ENCODE measurements around the gene USP15.

The USP15 gene

DNA sequence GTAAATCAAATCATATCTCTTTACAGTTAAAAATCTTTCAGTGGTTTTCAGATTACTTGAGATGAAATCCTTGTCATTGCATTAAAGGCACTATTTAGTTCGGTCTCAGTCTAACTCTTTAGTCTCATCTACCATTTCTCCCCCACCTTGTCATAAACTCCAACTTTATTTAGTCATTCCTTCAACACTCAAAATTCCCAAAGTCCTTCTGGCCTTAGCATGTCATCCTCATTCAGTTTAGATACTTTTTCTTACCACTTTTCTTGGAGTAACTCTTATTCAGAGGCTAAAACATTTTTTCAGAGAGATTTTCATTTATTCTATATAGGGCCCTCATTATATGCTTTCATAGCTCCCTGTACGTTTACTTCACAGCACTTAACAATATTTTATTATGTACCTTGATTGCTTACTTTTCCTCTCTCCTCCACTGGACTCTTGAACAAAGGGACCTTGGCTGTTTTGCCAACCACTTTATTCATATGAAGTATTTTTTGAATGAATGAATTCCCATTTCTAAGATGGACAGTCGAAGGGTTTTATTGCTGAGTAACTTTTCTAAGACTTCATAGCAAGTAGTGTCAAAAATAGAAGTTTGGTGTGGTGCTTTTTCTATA, 12.8 kb downstream of the USP15 start:
- Histone ChIP-seq H3K27ac (ENCODE audit: low read length) (no peak overlapping the region), H3K4me1 (ENCODE audit: low read length) (peaks cover 4% of the 10 kb centered on the region), H2AFZ (ENCODE audit: low read depth, low read length) (no peak overlapping the region), H3K36me3 (replicated peaks; ENCODE audit: low read depth, low read length) (no peaks in the 10 kb centered on the region), H3K9me3 (ENCODE audit: insufficient read depth, low read length) (no peaks in the 10 kb centered on the region), H3K4me2 (ENCODE audit: low read length) (no peak overlapping the region), H3K9ac (ENCODE audit: low read length) (no peak overlapping the region), H3K4me3 (ENCODE audit: low read length) (no peak overlapping the region), H4K20me1 (ENCODE audit: insufficient read depth, low read length) (peaks cover 89% of the 10 kb centered on the region), H3K27me3 (ENCODE audit: low read depth, low read length) (no peaks in the 10 kb centered on the region), H3K79me2 (ENCODE audit: low read length) (peaks cover 100% of the 10 kb centered on the region)
- TF ChIP-seq EZH2phosphoT487 (IDR thresholded peaks at IDR 0.05; ENCODE audit: low read depth) (no peak), CTCF (IDR thresholded peaks at IDR 0.05; ENCODE audit: low read depth, low read length) (no peak)

DNA sequence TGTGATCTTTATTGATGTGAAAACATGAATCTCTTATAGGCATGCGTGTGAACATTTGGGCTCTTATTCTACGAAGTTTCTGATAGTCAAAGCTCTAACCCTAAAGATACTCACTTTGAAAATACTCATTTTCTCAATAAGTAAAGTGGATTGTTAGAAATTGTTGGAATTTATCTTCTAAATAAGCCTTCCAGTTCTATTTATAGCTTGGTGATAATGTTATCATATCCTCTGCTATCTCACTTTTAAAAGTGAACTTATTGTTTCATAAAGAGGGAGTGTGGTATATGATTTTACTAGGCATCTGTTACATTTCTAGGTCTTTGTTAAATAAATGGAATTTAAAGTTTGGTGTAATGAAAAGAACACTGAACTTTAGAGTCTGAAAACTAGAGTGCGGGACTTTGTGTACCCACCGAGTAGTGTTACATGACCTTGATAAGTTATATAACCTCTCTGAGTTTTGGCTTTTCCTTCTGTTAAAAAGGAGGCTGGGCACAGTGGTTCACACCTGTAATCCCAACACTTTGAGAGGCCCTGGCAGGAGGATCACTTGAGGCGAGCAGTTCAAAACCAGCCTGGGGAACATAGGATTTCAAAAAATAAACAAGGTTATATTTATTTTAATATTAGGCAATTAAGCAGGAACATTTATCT, 13.6 kb downstream of the USP15 start:
- Histone ChIP-seq H3K27me3 (ENCODE audit: low read depth, low read length) (no peaks in the 10 kb centered on the region), H3K9ac (ENCODE audit: low read length) (no peak overlapping the region), H3K4me3 (ENCODE audit: low read length) (no peak overlapping the region), H4K20me1 (ENCODE audit: insufficient read depth, low read length) (peaks cover 89% of the 10 kb centered on the region), H3K36me3 (replicated peaks; ENCODE audit: low read depth, low read length) (peaks cover 7% of the 10 kb centered on the region), H3K79me2 (ENCODE audit: low read length) (peaks cover 100% of the 10 kb centered on the region), H2AFZ (ENCODE audit: low read depth, low read length) (no peak overlapping the region), H3K4me1 (ENCODE audit: low read length) (no peaks in the 10 kb centered on the region), H3K27ac (ENCODE audit: low read length) (no peak overlapping the region), H3K4me2 (ENCODE audit: low read length) (no peak overlapping the region), H3K9me3 (ENCODE audit: insufficient read depth, low read length) (no peaks in the 10 kb centered on the region)
- TF ChIP-seq CTCF (IDR thresholded peaks at IDR 0.05; ENCODE audit: low read depth, low read length) (no peak), EZH2phosphoT487 (IDR thresholded peaks at IDR 0.05; ENCODE audit: low read depth) (no peak)

- Histone ChIP-seq H4K20me1 (ENCODE audit: insufficient read depth, low read length) (peaks cover 92% of the 10 kb centered on the region), H3K27ac (ENCODE audit: low read length) (no peak overlapping the region), H3K4me1 (ENCODE audit: low read length) (no peaks in the 10 kb centered on the region), H2AFZ (ENCODE audit: low read depth, low read length) (no peak overlapping the region), H3K9ac (ENCODE audit: low read length) (no peak overlapping the region), H3K4me3 (ENCODE audit: low read length) (no peak overlapping the region), H3K79me2 (ENCODE audit: low read length) (peaks cover 100% of the 10 kb centered on the region), H3K36me3 (replicated peaks; ENCODE audit: low read depth, low read length) (peaks cover 11% of the 10 kb centered on the region), H3K9me3 (ENCODE audit: insufficient read depth, low read length) (no peaks in the 10 kb centered on the region), H3K27me3 (ENCODE audit: low read depth, low read length) (no peaks in the 10 kb centered on the region), H3K4me2 (ENCODE audit: low read length) (no peak overlapping the region)
- TF ChIP-seq EZH2phosphoT487 (IDR thresholded peaks at IDR 0.05; ENCODE audit: low read depth) (no peak), CTCF (IDR thresholded peaks at IDR 0.05; ENCODE audit: low read depth, low read length) (no peak)
Observed at GRCh38 chr12:62278022-62278421, 17.8 kb downstream of the USP15 start.

- H3K9me3 ChIP-seq (ENCODE audit: insufficient read depth, low read length), result no peaks in the 10 kb centered on the region
- H3K27ac ChIP-seq (ENCODE audit: low read length), result no peak overlapping the region
- peaks cover 91% of the 10 kb centered on the region for H4K20me1 ChIP-seq (ENCODE audit: insufficient read depth, low read length)
- no peak overlapping the region for H3K4me3 ChIP-seq (ENCODE audit: low read length)
- H3K9ac ChIP-seq (ENCODE audit: low read length), result no peak overlapping the region
- no peak overlapping the region for H2AFZ ChIP-seq (ENCODE audit: low read depth, low read length)
- peaks cover 11% of the 10 kb centered on the region for H3K36me3 ChIP-seq (replicated peaks; ENCODE audit: low read depth, low read length)
- H3K79me2 ChIP-seq (ENCODE audit: low read length), result peaks cover 100% of the 10 kb centered on the region
- no peak overlapping the region for H3K4me2 ChIP-seq (ENCODE audit: low read length)
- no peaks in the 10 kb centered on the region for H3K4me1 ChIP-seq (ENCODE audit: low read length)
- TF ChIP-seq EZH2phosphoT487 (IDR thresholded peaks at IDR 0.05; ENCODE audit: low read depth) (no peak), CTCF (IDR thresholded peaks at IDR 0.05; ENCODE audit: low read depth, low read length) (no peak)
- no peaks in the 10 kb centered on the region for H3K27me3 ChIP-seq (ENCODE audit: low read depth, low read length)
Observed at GRCh38 chr12:62279058-62279457, 18.9 kb downstream of the USP15 start.

Measured in OCI-LY3 (cell line).